ENCODE measurements around the gene C2orf49. TPM values are rescaled to one million over a fixed set of nuclear protein-coding genes. Genes with fewer than 3 reads are reported as not detected.

The C2orf49 gene
- total and polyA plus RNA-seq, 9 of the 15 experiments (the other 6 are each of a cell fraction or from before 2014, with no cell fraction given): 17.9 to 38.2 (median 25.6) TPM

GRCh38 chr2:105287692-105288091, 49.6 kb upstream of the C2orf49 start (continued):
- TF ChIP-seq CTCFL (IDR thresholded peaks at IDR 0.05; ENCODE audit: borderline replicate concordance, insufficient read depth, low read depth, low read length, poor library complexity, severe bottlenecking): peak; percentile 78
- TF ChIP-seq USF2 (CRISPR knock-in tag; IDR thresholded peaks at IDR 0.05): peak; percentile 93
- TF ChIP-seq HCFC1 (IDR thresholded peaks at IDR 0.05; ENCODE audit: low read depth, low read length): 0 out of 2 replicates have a peak, but pooled peaks have one; percentile 23
- no peak for TF ChIP-seq TAF1 (IDR thresholded peaks at IDR 0.05; ENCODE audit: control insufficient read depth, extremely low read depth, insufficient read depth, low read length, severe bottlenecking)
- TF ChIP-seq BRD9 (IDR thresholded peaks at IDR 0.05; ENCODE audit: low read depth, partially characterized antibody): no peak
- TF ChIP-seq ZNF232 (CRISPR knock-in tag; IDR thresholded peaks at IDR 0.05): no peak
- TF ChIP-seq YY1 (IDR thresholded peaks at IDR 0.05; ENCODE audit: borderline replicate concordance in 1 of 3, control insufficient read depth in 1 of 3, extremely low read depth in 1 of 3, insufficient read depth in 3 of 3, insufficient read length in 1 of 3, insufficient replicate concordance in 2 of 3, low read depth in 1 of 3, low read length in 2 of 3): peak in 2 of 3 experiments; percentile 49 to 66
- TF ChIP-seq RAD21 (CRISPR knock-in tag; conservative IDR thresholded peaks at IDR 0.05 in 1 of 2, IDR thresholded peaks at IDR 0.05 in 1 of 2): peak; percentile 35 to 51
- 0 out of 4 replicates have a peak, but pooled peaks of 1 of the 2 experiments have one; percentile 35 for TF ChIP-seq FOXK2 (conservative IDR thresholded peaks at IDR 0.05 in 1 of 2, IDR thresholded peaks at IDR 0.05 in 1 of 2; ENCODE audit: low read depth in 2 of 2)
- peak; percentile 97 for TF ChIP-seq BHLHE40 (IDR thresholded peaks at IDR 0.05; ENCODE audit: low read length)
- TF ChIP-seq TEAD4 (IDR thresholded peaks at IDR 0.05; ENCODE audit: low read length): 0 out of 2 replicates have a peak, but pooled peaks have one; percentile 13
- no peak for TF ChIP-seq TEAD4 (CRISPR knock-in tag; IDR thresholded peaks at IDR 0.05; ENCODE audit: borderline replicate concordance)
- no peak for TF ChIP-seq GMEB1 (CRISPR knock-in tag; IDR thresholded peaks at IDR 0.05)
- TF ChIP-seq ZNF3 (CRISPR knock-in tag; IDR thresholded peaks at IDR 0.05): no peak
- TF ChIP-seq HBP1 (CRISPR knock-in tag; IDR thresholded peaks at IDR 0.05): no peak
- peak; percentile 94 for TF ChIP-seq USF1 (CRISPR knock-in tag; IDR thresholded peaks at IDR 0.05)
- peak; percentile 94 for TF ChIP-seq MITF (IDR thresholded peaks at IDR 0.05)

Data from K562 (cell line).